Activated T-cell treated with anti-CD3 and anti-CD28 coated beads for 1 hour (primary cell): ENCODE data around the gene ACSM6.
"Not testable (repeated sequence)": the region's sequence is repeated elsewhere in the genome, so short reads cannot be mapped to it uniquely, and the experiment has no call there.

Source experiments
- DNase-seq: peaks from one replicate; pipeline ENCODE4 v3.0.0-alpha.2; 2020; ENCODE audit warnings: low read depth

ACSM6 gene, protein sequence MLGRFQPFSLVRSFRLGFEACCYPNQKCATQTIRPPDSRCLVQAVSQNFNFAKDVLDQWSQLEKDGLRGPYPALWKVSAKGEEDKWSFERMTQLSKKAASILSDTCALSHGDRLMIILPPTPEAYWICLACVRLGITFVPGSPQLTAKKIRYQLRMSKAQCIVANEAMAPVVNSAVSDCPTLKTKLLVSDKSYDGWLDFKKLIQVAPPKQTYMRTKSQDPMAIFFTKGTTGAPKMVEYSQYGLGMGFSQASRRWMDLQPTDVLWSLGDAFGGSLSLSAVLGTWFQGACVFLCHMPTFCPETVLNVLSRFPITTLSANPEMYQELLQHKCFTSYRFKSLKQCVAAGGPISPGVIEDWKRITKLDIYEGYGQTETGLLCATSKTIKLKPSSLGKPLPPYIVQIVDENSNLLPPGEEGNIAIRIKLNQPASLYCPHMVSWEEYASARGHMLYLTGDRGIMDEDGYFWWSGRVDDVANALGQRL

GRCh38 chr10:95193944-95194343, at the start of gene ACSM6:
Gene ACSM6, plus strand, starts transcription at chr10:95194238. Its CDS starts 248 bp downstream, at chr10:95194486.
- no peak for DNase-seq

- no peak for DNase-seq
Observed at GRCh38 chr10:95168694-95169093, 25.3 kb upstream of the ACSM6 start.

GRCh38 chr10:95169522-95169921, 24.5 kb upstream of the ACSM6 start:
- DNase-seq = no peak

DNA sequence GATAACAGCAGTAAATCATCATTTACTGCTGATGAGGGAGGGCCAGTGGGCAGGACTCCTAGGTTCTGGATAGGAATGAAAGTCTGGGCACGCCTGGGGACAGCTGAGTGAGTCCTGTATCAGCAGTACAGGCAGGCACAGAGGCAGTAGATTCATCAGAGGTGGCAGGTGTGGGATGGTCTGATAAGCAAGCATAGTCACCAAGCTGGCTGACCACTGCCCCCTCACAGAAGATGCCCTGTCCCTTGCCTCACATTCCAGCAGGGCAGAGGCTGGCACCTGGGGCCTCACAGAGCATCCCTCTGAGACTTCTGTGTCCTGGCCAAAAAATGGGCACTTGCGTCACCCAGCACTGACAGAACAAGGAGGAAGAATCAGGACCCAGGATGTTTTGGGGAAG, 23.2 kb upstream of the ACSM6 start:
- no peak for DNase-seq

- no peak for DNase-seq
Observed at GRCh38 chr10:95171336-95171735, 22.7 kb upstream of the ACSM6 start.

- DNase-seq = no peak
Observed at GRCh38 chr10:95172851-95173250, 21.2 kb upstream of the ACSM6 start.

DNA sequence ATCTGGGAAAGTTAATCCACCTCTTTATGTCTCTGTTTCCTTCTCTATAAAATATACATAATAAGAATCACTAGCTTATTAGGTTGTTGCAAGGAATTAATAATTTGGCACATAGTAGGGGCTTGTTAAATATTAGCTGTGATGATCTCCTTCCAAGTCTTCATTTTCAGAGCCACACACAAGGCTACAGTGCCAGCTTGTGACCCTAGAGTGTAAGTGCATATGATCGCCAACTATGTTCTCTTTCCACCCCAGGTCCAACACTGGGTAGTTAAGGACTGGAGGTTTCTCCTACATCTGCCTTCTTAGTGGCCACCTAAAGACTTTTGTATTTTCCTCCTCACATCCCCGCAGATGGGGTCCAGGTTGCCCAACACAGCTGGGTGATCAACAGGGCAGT, 17.9 kb upstream of the ACSM6 start:
- DNase-seq = no peak

- no peak for DNase-seq
Observed at GRCh38 chr10:95177429-95177828, 16.6 kb upstream of the ACSM6 start.

- DNase-seq = no peak
Observed at GRCh38 chr10:95178266-95178665, 15.8 kb upstream of the ACSM6 start.

GRCh38 chr10:95178797-95179196, 15.2 kb upstream of the ACSM6 start:
- no peak for DNase-seq

- no peak for DNase-seq
Observed at GRCh38 chr10:95181726-95182125, 12.3 kb upstream of the ACSM6 start.

- peak; percentile 38 for DNase-seq
Observed at GRCh38 chr10:95183271-95184230, 10.5 kb upstream of the ACSM6 start.

GRCh38 chr10:95187617-95188016, 6.4 kb upstream of the ACSM6 start:
- DNase-seq = no peak

GRCh38 chr10:95188593-95188992, 5.4 kb upstream of the ACSM6 start:
- no peak for DNase-seq

DNA sequence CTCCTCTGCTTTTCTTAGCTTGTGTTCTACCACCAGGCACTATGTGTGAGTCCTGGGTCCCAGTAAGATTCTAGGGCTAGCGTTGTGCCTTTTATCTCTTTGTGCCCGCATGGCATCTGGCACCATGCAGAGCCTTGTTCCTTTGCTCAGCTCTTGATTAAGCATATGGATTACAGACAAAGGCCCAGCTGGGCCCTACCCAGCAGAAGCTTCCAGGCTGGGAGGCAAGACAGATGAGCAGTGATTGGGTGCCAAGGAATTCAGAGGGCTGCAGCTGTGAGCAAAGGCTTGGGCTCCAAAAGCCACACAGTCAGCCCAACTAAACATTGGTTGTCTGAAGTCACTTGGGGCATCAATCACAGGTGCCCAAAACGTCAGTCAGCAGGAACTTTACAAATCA, 2.0 kb downstream of the ACSM6 start:
- no peak for DNase-seq

- no peak for DNase-seq
Observed at GRCh38 chr10:95201736-95202135, 7.7 kb downstream of the ACSM6 start.

- not testable (repeated sequence) for DNase-seq
Observed at GRCh38 chr10:95202865-95203264, 8.8 kb downstream of the ACSM6 start.

DNA sequence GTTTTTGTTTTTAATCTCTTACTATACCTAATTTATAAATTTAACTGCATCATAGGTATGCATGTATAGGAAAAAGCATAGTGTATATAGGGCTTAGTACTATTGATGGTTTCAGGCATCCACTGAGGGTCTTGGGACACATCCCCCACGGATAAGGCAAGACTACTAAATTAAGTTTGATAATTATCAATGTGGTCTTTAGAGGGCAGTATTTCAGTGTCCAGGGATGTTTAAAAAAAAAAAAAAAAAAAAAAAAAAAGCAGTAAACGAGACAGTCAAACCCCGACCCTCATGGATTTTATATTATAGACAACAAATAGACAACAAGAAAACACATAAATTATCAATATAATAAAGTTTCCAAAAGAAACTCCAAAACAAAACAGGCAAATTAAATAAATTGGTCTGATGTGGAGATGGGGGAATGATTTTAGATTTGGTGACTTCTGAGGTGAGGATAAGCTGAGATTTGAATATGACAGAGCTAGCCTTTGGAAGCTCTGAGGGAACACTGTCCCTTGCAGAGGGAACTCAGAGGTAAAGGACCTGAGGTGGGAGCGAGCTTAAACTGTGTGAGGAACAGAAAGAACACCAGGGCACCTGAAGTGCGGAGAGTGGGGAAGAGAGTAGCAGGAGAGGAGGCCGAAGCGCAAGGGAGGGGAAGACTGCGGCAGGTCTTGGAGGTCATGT, 14.8 kb downstream of the ACSM6 start:
- no peak for DNase-seq

DNA sequence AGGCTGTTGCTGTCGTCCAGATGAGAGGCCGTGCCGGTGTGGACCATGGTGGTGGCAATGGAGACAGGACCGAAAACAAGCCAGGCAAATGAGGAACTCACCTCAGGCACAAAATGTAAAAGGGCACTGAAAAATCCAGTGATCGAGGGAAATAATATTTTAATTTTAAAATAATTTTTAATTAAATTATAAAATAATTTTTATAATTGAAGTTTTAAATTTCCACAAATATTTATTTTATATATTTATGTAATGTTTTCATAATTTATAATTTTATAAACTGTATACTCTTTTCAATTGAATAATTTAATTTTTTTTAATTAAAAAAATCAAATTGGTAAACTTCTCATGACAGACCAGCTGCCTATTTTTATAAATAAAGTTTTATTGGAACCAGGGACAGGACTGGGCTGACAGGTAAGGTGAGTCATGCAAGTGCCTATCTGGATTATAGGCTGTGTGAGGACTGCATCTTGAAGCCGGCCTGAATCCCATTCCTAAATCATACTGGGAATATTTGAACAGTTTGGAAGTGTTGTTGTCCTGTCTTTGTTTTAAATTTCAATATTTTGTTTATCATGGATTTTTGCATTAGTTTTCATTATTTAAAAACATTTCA, 15.6 kb downstream of the ACSM6 start:
- no peak for DNase-seq

GRCh38 chr10:95211606-95212279, 17.7 kb downstream of the ACSM6 start:
- no peak for DNase-seq

DNA sequence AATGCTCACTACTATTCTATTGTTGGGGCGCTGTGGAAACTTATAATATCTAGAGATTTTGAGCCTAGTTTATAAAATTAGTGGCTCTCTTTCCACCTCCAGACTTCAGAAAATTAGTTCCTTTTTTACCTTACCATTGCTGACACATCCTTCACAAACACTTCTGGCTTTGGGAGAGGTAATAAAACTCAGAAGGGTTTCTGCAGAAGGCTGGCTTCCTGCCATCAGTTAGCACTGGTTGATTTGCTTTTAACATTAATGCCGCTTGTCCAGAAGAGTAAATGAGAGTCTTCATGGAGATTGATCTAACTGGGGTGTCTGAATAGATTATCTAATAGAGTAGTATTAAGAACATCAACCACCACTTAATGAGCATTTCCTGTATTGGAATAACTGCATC, 20.3 kb downstream of the ACSM6 start:
- DNase-seq = no peak
